UCSD-AML1 (cell line): ENCODE results near the gene ELFN2.

Experiments used
- DNase-seq: peaks from one replicate; lab custom pipeline; 2025; ENCODE audit not compliant: unreplicated experiment; lab: John Stamatoyannopoulos, UW

ELFN2 gene

DNA sequence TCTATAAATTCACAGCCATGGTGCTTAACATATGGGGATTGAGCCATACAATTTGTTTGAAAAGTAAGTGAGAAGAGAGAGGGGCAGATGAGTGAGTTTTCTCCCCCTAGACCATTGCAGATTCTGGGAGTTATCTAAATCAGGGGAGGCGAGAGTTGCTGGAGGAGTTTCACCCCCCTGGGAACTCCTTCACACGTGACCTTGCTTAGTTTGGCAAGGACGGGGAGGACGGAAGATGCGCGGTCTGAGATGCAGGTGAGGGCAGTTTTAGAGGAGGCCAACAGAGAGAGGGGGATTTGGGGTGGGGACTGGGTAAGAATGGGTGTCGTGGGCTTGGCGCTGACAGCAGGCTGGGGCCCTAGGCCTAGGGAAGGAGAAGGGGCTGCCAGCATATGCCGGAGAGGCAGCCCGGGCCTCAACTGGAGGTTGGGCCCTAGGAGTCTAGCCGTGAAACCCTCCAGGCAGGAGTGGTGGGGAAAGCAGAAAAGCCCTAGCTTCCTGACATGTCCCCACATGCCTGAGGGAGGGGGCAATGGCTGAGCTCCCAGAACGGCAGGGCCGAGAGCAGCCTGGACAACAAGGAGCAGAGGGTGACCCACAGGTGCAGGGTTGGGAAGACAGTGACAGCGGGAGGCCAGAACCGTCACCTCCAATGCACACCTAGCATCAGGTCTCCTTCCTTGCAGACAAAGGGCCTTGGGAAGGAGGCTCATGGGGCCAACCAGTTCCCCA lies 63.9 kb downstream of the ELFN2 start:
- DNase-seq = no peak

DNA sequence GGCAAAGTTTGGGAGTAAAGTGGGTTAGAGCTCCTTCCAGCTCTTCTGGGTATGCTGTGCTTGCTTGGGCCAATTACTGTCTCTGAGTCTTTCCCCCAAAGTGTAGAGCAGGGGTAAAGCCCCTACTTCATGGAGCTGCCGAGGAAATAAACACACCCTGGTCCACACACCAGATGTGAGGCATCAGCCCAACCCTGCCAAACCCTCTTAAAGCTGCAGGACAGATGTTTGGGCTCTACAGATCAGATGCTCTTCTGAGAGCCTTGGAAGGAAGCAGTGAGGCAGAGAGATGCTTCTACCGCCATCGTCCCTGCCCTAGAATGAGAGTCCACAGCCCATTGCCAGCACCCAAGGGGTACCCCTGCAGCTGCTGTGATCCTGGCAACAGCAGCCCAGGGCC lies 64.7 kb downstream of the ELFN2 start:
- DNase-seq = no peak

GRCh38 chr22:37358917-37359316 lies 68.4 kb downstream of the ELFN2 start:
- DNase-seq = no peak

- DNase-seq = no peak
Observed at GRCh38 chr22:37358386-37358785, 68.9 kb downstream of the ELFN2 start.

DNA sequence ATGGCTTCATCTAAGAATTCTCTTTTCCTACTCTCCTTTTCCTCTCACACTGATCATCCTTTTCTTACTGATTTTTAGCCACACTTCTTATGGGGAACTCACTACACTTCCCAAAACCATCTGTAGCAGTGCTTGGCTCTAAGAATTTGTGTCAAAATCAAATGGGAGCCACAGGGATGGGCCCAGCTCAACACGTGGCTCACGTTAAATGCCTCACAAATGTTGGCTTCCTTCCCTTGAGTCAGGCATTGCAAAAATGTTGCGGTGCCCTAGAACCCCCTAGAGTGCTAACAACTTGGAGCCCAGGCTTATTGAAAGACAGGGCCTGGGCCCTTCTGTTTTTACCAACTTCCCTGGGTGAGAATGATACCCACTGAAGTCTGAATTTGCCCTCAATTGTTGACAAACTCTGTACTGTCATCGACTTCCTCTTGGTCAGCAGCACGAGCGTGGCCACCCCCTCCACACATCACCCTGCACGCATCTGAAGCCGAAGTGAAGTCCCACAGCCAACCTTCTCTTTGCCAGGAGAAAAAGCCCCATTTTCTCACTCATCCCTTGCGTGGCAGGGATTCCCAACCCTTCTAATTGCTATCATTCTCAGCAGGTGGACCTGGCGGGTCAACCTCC lies 69.7 kb downstream of the ELFN2 start:
- no peak for DNase-seq

DNA sequence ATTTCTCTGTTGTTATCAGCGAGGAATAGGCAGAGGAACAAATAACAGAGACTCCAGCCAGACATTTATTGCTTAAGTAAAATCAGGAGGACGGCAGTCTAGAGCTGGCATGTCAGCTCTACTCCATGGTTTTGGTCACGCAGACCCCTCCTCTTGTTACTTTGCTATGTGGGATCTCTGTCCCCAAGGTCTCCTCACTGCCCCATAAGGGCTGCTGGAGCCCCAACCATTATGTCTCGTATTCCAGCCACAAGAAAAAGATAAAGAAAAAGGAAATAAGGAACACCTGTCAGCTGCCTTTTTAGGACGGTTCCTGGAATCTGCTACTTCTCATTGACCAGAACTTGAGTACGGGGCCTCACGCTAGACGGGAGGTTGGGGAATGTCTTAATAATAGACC lies 70.4 kb downstream of the ELFN2 start:
- no peak for DNase-seq

GRCh38 chr22:37355174-37355573 lies 72.1 kb downstream of the ELFN2 start:
- no peak for DNase-seq

GRCh38 chr22:37354670-37355069 lies 72.6 kb downstream of the ELFN2 start:
- DNase-seq = no peak

GRCh38 chr22:37354261-37354660 lies 73.0 kb downstream of the ELFN2 start:
- no peak for DNase-seq

GRCh38 chr22:37353839-37354238 lies 73.4 kb downstream of the ELFN2 start:
- no peak for DNase-seq

DNA sequence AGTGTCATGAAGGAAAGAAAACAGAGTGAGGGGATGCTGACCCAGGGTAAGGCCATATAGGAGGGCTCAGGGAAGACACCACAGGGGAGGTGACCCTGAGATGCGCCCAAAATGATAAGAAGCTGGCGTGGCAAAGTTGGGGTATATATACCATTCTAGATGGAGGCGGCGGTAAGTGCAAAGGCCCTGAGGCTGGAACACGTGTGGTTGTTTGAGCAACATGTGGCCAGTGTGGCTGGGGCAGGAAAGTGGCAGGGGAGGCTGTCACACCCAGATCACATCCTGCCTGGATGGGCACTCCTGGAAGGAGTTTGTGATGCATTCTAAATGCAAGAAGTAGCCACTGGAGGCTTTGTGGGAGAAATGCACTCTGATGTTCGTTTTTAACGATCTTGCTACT lies 74.8 kb downstream of the ELFN2 start:
- no peak for DNase-seq

DNA sequence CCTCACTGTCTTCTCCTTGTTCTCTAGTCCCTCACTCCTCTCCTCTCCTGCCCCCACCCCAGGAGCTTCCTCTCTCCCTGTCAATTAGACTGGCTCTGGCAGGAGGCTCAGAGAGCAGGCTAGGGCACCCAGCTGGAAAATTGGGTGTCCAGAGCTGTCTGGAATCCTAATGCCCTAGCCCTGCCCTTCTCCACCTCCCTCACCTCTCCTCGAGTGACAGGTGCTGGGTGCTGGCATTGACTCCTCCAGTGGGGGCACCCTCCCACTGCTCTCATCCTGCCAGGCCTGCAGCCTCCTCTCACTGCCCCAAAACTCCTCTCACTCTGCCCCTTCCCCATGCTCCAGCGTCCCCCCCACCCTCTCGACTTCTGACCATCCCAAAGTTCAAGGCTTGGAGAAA lies 76.0 kb downstream of the ELFN2 start:
- no peak for DNase-seq

DNA sequence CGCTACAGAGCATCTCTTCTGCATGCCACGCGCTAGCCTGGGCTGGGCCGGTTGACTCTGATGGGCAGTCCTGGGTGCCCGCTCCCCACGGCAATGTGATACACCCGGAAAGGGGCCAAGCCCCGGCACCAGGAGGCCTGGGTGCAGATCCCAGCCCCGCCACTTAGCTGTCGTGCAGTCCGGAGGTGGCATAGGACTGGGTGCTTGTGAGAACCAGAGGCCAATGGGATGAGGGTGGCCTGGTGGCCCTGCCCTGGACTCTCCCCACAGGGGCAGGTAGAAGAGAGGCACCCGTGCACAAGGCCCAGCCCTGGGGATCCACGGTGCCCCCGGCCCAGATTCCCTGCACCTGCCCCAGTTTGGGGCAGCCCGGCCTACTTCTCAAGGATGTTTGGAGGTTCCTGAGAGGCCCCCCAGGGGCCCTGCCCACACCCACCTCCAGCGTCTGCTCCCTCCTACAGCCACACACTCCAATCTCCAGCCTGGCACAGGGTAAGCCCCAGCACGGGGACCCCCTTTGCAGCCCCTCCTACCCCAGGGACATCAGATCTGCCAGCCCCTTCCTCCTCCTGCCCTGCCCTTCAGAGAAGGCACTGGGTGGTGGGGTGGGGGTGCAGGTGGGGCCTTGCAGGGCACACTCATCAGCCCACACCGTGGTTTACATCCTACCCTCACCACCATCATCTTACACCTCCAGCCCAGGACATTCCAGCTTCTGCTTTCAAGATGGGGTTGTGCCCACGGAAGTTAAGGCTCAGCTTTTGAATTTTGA lies 78.0 kb downstream of the ELFN2 start:
- no peak for DNase-seq

GRCh38 chr22:37346505-37346895 lies 80.8 kb downstream of the ELFN2 start:
- DNase-seq = no peak

DNA sequence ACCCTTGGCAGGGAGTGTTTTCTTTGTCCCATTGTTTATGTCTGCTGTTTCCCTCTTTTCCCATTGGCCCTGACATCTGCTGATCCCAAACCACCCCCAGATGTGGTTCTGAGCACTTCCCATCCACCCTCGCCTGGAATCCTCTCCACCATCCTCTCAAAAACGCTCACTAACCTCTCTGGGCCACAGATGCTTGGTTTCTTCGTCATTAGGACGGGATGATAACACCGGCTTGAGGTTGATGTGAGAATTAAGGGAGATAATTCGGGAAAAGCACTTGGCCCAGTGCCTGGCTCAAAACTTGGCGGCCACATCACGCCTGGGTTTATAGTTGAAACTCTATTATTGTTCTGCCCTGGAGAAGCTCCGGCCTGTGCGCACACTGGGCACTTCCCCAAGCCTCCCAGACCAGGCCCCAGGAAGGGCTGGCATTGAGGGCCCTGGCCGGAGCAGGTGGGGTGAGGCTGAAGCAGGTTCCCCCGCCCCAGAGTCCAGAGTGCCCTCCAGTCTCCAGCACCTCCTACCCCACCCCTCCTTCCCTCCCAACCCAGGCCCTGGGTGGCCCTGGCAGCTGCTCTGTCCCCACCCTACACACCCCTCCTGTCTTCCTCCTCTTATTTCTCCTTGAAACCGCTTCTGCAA lies 81.3 kb downstream of the ELFN2 start:
- DNase-seq = no peak

DNA sequence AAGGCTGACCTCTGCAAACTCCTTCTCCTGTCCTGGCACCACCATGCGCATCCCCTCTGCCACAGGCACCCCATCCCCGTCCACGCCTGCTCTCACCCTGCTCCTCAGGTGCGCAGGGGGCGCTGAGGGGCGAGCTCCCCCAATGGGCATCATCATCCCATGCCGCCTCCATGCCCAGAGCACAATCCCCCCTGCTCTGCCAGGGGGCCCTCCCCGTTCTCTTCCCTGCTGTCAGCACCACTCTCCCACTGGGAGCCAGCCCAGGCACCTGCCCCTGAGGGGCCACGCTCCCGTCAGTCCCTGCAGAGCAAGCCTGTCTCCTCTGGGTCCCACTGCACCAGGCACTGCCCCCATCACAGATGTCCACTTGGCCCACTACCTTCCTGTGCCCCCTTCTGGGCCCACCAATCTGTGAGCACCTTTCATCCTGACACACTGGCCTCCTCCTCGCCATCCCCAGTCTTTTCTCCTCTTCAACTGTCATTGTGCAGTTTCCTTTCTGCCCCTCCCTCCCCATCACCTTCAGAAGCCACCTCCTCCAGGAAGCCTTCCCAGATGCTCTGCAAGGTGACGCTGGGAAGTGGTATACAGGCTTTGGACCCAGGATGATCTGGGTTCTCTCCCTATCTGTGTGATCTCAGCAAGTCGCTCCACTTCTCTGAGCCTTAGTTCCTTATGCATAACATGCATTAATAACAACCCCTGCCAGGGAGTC lies 82.4 kb downstream of the ELFN2 start:
- DNase-seq = no peak

GRCh38 chr22:37343863-37344734 lies 83.2 kb downstream of the ELFN2 start:
- no peak for DNase-seq

DNA sequence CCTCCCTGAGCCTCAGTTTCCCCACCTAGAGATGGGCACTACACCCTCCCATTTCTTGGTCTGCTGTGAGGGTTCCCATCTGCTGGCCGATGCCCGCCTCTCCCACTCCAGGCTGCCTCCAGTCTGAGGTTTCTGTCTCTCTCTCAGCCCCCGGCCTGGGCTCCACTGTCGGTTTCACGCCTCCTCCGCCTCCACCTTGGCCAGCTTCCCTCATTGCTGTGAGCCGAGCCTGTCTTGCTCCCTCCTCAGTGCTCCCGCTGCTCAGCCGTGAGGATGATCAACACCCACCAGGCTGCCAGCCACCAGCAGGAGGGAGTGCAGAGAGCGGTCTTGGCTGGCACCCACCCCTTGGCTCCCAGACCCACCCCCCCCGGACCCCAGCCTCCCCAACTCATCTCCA lies 83.9 kb downstream of the ELFN2 start:
- DNase-seq = no peak

GRCh38 chr22:37342065-37342464 lies 85.2 kb downstream of the ELFN2 start:
- DNase-seq = no peak
